SK-N-SH treated with all-trans-retinoic acid at 6 μM for 48 hours (cell line): Measurements from ENCODE around the gene FAM13A.

ENCODE experiments used
- ESRRG ChIP-seq: fragments of 250-450 bp; sonication (Bioruptor Pico); IDR thresholded peaks from 2 replicates; pipeline ENCODE4 v1.6.1; 2021; ENCODE audit warnings: mild to moderate bottlenecking
- ZFP30 ChIP-seq: fragments of 450-650 bp; formaldehyde crosslinking; IDR thresholded peaks from 2 replicates; pipeline ENCODE4 v1.5.0; 2022; ENCODE audit warnings: mild to moderate bottlenecking, moderate library complexity

GRCh38 chr4:88799900-88800299 is 257.1 kb downstream of the FAM13A start:
- TF ChIP-seq ESRRG (CRISPR knock-in tag) (no peak), ZFP30 (CRISPR knock-in tag) (no peak)
